Stimulated activated CD4-positive, alpha-beta T cell treated with anti-CD3 and anti-CD28 coated beads, TNF-alpha, amount 100 ng/mL, for 4 hours (primary cell): ENCODE results near the gene DUS4L.

Experiments used
- DNase-seq, 3 experiments: peaks; one replicate each; pipeline ENCODE4 v3.0.0-alpha.2; 2020; ENCODE audit warnings: low read depth in 3 of 3

The DUS4L gene

DNA sequence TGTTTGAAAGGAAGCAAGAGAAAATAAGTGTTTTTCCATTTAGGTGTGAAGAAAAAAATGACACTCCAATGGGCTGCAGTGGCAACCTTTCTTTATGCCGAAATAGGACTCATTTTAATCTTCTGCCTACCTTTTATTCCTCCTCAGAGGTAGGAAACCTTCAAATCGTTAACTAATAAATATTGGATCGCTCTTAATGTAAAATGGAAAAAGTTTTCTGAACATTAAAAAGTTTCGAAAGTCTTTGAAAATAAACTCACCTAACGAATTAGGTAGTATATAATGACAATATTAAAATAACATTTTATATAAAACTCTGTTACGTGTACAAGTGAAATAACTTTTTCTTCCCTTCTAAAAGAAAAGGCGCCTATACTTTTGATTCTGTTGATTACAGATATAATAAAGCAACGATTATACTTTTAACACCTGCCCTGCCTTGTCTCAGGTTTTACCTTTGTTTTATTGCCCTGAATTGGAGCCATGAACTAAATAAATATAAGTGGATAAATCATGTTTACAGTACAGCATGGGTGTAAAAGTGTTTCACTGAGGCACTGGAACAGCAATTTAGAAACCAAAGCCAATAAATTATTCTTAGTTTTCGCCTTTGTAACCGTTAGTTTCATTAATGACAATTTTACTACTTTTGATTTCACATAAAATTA is 17.1 kb downstream of the DUS4L start:
- DNase-seq: no peak

DNA sequence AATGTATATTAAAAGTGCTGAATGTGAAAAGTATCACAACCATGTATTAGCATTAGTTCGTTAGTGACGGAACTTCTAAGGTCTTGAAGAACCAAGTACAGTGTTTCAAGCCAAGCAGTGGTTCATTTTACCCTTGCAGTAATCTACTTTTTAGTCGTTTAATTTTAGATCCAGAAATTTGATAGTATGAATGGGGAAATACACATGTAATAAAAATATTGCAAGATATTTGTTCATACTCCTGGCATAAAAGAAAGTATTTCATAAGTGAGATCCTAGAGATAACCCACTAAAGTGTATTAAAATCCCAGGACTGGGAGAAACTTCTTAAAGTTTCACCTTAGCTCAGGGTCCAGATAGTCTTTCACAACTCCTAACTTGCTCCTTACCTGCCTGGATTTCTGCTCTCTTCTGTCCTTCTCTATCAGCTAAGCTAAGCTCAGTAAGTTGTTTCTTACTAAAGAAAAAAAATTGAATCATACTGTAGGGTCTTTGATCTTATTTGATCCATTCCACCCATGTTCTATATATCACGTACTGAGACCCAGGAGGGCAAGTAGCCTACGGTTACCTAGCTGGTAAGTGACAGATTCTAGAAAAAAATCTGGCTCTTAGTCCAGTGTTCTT is 17.7 kb downstream of the DUS4L start:
- DNase-seq: no peak

DNA sequence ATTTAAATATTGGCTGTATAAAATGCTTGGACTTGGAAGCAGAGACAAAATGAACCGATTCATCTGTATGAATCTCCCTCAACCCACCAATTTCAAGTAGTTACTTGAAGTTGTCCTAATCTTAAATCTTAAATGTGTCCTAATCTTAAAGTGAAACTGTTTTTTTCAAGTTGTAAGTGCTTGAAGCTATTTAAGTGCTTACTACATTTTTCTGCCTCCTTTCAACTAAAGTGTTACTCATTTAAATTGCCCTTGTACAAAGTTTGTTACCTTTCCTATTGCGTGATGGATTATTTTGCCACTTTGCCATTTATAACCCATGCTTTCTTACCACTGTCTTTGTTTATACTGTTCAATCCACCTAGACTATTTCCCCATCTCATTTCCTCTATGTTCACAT is 19.1 kb downstream of the DUS4L start:
- no peak for DNase-seq

DNA sequence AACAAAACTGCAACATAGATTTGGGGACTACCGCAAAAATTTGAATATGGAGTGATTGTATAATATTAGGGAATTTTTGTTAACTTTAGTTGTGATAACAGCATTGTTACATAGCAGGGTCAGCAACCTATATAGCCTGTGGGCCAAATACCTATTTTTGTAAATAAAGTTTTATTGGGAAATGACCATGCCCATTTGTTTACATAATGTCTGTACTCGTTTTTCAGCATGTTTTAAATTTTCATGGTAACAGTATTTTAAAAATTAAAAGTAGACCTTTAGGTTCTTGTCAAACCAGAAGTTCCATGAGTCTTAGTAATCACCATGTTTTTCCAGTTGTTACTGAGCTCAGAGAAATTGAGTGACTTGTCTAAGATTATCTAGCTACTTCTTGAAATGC is 20.9 kb downstream of the DUS4L start:
- no peak for DNase-seq

DNA sequence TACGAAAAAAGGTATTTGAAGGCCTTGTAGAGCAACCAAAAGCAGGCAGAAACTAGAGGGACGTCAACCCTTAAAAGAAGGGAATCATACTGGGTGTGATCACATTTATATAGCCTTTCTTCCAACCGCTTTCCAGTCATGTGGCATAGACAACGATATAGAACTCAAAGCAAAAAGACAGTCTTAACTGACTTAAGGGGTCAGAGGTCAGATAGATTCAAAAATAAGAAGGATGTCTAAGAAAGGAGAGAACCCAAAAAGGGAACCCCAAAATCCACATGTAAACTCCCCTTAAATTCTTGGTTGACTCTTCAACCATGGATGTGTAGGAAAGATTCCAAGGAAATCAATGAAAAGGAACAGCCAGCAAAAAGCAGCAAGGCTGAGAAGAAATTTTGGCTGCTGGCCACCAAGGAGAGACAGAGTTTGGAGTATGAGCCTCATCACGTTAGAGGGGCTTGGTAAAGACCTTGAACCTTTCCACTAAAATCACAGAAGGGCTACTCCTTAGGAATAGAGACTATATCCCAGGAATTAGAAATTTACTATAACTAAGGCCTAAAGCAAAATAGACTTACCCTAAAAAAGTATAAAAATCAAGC is 24.9 kb downstream of the DUS4L start:
- no peak for DNase-seq

DNA sequence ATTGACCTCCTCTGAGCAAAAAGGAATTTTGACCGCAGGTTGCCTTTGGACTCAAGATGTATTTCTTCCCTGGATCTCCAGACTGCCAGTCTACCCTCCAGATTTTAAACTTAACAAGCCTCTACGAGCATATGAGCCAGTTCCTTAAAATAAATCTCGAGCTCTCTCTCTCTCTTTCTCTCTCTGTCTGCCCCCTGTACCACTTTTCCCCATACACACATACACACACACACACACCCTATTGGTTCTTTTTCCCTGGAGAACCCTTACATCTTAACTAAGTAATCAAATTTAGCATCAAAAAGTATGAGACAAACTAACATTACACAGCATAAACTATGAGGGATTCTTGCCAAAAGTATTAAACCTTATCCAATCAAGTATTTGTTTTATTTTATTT is 27.6 kb downstream of the DUS4L start:
- DNase-seq: no peak

DNA sequence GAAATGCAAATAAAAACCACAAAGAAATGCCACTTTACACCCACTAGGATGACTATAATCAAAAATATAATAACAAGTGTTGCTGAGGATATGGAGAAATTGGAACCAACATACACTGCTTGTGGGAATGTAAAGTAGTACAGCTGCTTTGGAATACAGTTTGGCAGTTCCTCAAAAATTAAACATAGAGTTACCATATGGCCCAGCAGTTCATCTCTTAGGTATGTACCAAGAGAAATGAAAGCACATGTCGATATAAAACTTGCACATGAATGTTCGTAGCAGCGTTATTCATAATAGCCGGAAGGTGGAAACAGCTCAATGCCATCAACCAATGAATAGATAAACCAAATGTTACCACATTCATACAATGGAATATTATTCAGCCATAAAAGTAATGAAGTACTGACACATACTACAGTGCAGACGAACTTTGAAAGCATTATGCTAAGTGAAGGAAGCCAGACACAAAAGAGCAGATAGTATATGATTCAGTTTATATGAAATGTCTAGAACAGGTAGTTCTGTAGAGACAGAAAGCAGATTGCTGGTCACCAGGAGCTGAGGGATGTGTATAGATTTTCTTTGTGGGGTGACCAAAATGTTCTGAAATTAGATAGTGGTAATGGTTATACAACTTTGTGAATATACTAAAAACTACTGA is 28.7 kb downstream of the DUS4L start:
- DNase-seq: no peak

DNA sequence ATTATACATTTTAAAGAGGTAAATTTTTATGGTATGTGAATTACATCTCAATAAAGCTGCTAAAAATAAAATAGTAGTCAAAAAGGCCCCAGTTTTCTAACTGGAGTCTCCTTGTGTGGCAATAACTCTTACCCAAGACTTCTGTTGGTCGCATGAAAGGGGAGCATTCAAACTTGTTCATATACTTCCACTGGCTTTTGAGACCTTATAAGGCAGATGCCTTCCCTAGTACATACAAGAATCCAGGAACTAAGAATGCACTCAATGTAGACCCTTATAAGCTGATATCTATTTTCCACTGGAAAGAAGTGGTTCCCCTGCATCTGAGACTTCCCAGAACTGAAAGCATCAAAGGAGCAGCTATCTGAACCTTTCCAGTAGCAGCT is 29.2 kb downstream of the DUS4L start:
- DNase-seq: no peak

DNA sequence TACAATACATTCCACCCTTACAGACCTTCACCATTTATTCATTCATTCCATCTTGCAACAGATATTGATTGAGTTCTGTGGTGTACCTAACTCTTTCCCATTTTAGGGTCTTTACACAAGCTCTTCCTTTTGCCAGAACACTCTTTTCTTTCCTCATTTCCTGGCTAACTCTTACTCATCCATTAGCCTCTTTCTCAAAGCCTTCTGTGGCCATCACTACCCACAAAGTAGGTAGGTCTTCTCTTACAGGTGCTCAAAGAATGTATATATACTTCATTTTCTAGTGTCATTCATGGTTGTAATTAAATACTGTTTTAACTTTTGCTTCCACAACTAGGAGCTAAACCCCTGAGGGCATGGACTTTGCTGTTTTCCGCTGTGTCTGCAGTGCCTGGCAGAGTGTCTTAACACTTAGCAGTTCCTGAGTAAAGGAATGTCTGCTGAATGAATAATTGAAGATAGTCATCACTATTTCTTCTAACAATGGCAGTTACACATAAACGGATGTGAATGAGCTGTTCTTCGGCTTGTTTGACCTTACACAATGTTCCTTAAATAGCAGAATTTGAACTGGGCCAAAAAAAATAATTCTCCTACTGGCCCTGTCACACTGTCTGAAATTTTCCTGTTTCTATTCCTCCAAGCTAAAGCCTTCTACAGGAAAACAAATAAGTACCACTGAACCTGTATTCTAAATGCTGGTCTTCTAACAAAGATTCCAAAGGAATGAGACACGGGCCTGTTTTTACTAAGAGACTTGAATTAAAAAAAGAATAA is 31.4 kb downstream of the DUS4L start:
- no peak for DNase-seq

DNA sequence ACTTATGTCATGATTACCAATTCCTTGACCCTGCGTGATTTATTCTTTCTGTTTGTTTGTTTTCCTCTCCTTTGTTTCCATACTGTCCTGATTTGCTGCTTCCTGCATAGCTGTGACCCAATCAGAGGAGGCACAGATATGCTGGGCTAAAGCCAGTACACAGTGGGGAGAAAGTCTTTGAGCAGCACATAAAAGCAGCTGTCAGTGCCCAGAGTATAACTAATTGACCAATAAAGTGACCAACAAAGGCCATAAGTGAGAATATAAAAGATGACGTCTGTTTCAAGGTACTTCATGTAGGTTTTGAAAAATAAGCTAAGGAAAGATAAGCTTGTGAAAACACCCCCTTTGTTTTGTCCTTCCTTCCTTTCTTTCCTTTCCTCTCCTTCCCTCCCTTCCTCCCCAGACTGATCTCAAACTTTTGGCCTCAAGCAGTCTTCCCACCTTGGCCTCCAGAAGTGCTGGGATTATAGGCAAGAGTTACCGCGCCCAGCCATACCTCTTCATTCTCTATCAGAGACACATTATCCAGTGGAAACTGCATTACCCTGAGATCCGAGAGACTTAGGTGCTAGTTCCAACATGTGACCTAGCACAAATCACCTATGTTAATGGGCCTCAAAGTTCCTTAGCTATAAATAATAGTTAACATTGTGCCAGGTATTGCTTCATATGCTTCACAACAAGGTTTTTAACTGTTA is 33.3 kb downstream of the DUS4L start:
- DNase-seq: no peak

DNA sequence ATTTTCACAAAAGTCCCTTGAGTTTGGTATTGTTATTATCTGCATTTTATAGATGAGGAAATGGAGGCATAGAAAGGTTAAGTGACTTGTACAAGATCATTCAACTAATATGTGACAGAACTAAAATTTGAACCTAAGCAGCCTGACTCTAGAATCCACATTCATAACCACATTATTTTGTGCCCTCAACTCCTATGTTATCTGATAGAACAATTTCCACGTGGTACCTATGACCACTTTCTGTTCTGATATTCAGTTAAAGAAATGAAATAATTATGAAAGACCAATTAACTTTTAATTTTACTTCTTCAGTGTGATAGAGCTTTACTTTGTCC is 33.8 kb downstream of the DUS4L start:
- no peak for DNase-seq

DNA sequence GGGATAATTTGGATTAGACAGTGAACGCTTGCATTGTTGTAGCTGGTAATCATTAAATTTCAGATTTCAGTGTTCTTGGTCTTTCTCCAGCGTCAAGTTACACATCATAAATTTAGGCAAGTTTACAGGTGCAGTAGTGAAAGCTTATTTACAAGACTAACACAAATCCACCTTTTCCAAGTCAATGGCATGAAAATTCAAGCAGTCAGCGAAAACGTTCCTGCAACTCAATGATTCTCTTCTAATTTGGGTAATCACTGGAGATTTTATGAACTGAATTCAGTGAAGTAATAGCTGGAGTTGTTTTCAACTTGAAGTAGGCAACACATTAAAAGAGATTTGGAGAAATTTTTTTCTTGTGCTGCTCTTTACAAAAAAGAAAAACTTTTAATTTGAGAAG is 34.2 kb downstream of the DUS4L start:
- no peak for DNase-seq

DNA sequence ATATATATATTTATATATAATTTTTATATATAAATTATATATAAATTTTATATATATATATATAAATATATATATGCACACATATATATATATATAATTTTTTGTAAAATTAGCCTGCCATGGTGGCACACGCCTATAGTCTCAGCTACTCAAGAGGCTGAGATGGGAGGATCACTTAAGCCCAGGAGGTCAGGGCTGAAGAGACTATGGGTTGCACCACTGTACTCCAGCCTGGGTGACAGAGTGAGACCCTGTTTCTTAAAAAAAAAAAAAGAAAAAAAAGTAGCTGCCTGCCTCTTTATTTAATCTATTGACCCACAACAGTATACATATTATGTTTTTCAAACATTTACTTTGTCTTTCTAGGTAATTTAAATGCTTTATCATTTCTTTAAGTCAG is 35.5 kb downstream of the DUS4L start:
- DNase-seq: no peak

DNA sequence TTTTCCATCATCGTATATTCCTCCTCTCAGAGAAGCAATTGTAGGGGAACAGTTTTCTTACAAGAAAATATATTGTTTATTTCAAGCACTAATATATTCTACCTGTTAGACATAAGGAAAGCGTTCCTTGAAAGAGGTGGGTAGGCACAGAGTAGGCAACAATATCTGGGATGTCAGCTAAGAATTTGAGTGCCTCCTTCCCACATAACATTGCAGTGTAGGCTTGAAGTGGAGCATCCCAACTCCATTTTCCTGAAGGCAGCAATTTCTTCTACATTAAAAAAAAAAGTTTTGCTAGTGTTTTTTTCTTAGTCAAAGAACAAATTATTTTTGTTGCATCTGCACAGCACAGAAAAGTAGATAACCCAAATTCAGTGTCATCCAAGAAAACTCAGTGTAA is 37.0 kb downstream of the DUS4L start:
- DNase-seq: no peak

DNA sequence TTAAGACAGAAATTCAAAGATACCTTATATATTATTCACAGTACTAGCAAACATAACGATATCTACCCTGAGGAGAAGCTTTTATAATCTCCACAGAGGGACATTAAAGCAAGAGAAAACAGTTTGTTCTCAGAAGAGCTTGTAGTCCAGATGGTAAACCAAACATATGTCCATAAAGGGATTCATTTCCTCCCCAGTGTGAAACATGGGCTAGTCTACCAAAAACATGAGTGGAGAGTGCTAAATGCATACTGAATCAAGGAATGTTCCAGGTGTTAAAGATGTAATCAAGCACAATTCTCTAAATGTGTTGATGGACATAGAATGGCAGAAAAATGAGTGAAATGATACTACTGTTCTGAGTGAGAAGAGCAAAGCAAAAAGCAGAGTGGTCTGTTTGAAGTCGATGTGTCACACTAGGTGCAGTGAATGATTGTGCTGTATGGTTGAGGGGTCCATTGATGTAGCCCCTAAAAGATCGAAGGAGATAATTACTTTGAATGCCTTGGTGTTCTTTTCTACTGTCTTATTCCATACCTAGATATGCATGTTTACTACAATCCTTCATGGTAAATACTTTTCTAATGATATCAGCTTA is 41.5 kb downstream of the DUS4L start:
- no peak for DNase-seq

DNA sequence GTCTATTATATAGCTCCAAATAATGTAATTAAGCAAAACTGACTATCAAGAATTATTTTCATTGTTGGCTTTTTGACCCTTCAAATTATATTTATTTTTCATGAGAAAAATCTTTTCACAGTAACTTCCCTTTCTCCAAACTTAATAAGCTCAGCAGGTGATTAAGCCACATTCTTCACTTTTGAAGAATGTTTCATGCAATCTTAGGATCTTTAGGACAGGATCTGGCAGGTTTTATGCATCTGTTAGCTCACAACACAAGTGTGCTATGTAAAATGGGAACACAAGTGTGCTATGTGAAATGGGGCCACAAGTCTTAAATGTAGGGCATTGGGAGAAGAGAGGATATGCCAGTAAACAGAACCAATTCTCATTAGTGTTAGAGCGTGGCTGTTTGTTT is 42.5 kb downstream of the DUS4L start:
- DNase-seq: no peak

DNA sequence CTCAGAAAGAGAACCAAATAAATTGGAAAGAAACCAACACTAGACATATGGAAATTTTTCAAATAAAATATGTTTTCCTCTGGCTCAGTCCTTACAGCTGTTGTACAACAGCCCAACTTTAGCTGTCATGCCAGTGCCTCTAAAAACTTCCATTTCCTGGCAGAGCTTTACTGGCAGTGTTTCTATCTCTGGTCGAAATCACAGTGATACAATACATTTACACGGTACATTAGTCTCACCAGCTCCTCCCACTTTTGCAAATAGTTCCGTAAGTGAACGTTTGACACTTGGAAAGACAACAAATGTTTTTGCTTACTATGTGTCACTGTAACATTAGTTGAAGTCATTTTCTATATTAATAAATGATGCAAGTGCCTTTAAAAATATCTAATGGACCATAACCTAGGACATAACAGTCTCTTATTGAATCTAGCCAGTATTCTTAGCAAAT is 46.1 kb downstream of the DUS4L start:
- DNase-seq: no peak

DNA sequence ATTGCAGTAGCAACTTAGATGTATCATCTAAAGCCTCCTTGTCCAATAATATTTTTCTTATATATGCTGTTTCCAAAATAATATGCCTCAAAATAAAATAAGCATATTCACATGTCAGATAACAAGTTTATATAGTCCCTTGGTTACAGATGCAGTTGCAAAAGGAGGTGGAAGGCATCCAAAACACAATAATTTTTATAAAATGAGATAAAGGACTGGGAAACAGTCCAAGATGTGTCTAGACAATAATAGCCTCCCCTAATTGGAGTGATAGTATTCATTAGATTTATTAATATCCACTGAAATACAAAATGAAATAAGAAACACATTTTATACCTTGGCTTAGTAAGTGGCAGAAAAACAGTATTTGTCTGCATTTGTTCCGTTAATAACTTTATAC is 46.6 kb downstream of the DUS4L start:
- DNase-seq: no peak

DNA sequence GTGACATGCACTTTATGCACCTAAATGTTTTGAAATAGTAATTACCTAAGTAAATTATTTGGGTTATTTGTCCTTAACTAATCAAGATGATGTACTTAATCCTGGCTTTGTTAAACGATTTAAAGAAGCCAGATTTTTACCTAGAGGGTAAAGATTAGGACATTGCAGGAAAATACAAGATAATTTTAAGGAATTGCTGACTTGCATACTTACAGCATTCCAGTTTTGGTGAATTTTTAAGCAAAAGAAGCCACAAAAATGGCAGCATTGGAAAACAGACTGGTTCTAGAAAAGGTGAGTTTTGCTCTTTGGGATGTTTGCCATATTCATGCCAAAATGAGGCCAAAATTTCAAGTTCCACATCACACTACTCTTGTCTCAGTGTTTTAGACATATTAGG is 49.7 kb downstream of the DUS4L start:
- DNase-seq: no peak

DNA sequence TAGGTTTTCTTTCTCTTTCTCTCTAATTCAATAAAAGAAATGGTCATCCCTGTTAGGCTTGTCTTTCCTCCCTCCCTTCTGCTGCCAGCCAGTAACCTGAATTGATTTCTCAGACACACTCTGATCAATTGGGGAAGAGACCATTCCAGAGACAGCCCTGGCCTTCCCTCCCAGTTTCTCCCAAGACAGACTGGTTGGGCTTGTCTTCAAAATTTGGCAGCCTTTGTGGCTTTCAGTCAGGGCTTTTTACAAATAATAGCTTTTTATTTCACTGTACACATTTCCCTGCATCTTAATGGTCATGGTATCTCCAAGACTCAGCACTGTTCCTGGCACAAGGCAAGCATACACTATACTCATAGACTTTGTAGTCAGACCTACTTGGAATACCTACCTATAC is 50.2 kb downstream of the DUS4L start:
- no peak for DNase-seq

DNA sequence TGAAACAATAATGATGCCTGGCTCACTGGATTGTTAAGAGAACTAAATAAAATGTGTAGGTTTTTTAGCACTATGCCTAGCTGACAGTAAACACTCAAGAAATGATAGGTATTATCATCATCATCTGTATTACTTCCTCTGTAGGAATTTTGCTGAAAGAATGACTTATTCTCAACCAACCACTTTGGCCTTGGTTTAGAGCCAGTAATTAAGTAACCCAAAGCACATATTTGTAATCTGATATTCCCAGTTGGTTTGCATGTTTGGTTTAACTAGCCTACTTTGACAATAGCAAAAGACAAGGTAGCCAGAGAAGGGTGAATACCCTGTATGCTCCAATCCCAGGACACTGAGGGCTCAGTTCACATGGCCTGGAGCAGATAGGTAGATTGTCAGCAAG is 50.7 kb downstream of the DUS4L start:
- DNase-seq: no peak
